ENCODE data around the gene LAMB4. TPM values are rescaled to one million over a fixed set of nuclear protein-coding genes. Genes with fewer than 3 reads are reported as not detected.

Gene LAMB4
- total RNA-seq, 2 donors from 2014 or later, result 0.26 to 2.0 TPM

DNA sequence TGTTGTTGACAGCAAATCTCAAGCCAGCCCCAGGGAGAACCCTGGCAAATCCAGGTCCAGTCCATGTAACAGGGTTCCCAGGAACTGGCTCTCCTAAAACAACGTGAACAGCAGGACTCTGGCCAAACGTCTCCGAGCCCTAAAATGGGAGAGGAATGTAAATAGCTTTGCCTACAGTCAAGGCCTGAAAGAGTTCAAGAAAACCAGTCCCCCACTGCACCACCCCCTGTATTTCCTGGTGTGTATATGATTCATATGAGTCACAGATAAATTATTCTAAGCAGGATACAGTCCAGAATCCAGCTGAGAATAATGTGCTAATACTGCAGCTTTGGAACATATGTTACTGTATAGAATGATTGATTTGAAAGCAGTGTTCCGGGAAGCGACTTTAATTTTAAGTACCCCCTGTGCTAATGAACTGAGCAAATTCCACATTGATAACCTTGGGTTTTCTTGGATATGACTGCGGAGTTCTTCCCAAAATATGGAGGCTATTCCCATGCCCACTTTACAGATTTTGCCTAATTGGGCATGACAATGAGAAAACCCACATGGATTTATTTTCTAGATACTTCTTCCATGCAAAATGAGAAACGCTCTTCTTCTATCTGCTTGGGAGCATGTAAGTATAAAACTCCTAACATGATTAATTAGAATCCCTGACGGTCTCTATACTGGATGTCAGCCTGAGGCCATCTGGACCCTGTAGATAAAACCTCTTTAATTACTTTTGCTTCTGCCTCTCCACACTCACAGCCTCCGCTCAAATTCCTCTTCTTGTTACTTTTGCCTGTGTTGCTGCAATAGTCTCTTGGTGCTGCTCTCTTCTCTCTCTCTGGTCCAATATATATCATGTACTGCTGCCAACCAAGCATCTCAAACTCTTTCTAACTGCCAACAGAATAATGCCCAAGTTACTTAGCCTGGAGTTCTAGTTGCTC, 50.2 kb downstream of the LAMB4 start:
- WGBS, 2 donors, result 78 to 82% methylated on average over 9 of the region's 9 CpGs
- TF ChIP-seq, protein P1, sequence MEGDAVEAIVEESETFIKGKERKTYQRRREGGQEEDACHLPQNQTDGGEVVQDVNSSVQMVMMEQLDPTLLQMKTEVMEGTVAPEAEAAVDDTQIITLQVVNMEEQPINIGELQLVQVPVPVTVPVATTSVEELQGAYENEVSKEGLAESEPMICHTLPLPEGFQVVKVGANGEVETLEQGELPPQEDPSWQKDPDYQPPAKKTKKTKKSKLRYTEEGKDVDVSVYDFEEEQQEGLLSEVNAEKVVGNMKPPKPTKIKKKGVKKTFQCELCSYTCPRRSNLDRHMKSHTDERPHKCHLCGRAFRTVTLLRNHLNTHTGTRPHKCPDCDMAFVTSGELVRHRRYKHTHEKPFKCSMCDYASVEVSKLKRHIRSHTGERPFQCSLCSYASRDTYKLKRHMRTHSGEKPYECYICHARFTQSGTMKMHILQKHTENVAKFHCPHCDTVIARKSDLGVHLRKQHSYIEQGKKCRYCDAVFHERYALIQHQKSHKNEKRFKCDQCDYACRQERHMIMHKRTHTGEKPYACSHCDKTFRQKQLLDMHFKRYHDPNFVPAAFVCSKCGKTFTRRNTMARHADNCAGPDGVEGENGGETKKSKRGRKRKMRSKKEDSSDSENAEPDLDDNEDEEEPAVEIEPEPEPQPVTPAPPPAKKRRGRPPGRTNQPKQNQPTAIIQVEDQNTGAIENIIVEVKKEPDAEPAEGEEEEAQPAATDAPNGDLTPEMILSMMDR (IDR thresholded peaks at IDR 0.05), result no peak
- TF ChIP-seq POLR2A (IDR thresholded peaks at IDR 0.05), result no peak
- H3K36me3 ChIP-seq (replicated peaks in 1 of 2; ENCODE audit: insufficient read depth in 1 of 2, low read depth in 2 of 2), result no peaks in the 10 kb centered on the region
- ATAC-seq, result no peak
- H3K9me3 ChIP-seq, result no peaks in the 10 kb centered on the region
- intact Hi-C loops (cut with DNase I), result no loop called here
- no peaks in the 10 kb centered on the region for H3K27me3 ChIP-seq
- no peak overlapping the region for H3K27ac ChIP-seq
- no peak overlapping the region for H3K4me3 ChIP-seq
- H3K4me1 ChIP-seq, result no peaks in the 10 kb centered on the region
- no peak for DNase-seq

DNA sequence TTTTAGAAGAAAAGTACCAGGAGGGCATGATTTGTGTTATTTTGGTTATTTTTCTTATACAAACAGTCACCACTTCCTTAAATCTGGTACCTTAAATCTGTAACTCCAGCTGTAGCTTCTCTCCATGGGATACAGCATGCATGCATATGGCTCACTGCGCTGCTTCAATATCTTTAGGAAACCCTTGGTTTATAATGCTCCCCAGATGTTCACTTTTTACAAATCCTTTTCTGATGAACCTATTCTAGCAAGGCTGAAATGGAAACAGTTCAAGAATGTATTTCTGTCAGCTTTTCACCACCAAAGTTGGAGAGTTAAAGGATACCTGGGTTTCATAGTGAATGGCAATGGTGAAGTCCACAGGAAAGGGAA, 50.9 kb downstream of the LAMB4 start:
- no peaks in the 10 kb centered on the region for H3K9me3 ChIP-seq
- intact Hi-C loops (cut with DNase I), result no loop called here
- no peaks in the 10 kb centered on the region for H3K27me3 ChIP-seq
- no peak overlapping the region for H3K4me3 ChIP-seq
- H3K27ac ChIP-seq, result no peak overlapping the region
- no peaks in the 10 kb centered on the region for H3K36me3 ChIP-seq (replicated peaks in 1 of 2; ENCODE audit: insufficient read depth in 1 of 2, low read depth in 2 of 2)
- DNase-seq, result no peak
- WGBS, 2 donors, result 84 to 95% methylated on average over 1 of the region's 1 CpG
- no peak for TF ChIP-seq POLR2A (IDR thresholded peaks at IDR 0.05)
- TF ChIP-seq, protein P1 (IDR thresholded peaks at IDR 0.05), result no peak
- no peak for ATAC-seq
- H3K4me1 ChIP-seq, result no peaks in the 10 kb centered on the region

DNA sequence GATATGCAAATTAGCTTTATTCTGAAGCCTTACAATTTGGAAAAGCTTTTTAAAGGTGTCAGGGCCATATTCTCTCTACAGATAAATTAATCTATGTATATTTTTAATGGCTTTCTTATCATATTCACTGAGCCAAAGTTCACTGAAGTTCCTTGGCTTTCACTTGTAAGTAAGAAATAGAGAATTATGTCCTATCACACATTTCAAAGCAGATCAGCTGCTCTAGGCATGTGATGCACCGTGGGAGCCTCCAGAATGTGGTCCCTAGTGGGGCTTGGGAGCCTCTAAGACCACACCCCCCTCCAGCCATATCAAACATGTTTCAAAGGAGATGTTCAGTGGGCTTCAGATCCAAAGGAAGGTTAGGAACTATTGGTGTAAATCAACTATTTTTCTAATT, 51.5 kb downstream of the LAMB4 start:
- Histone ChIP-seq H3K4me1 (no peaks in the 10 kb centered on the region), H3K9me3 (no peaks in the 10 kb centered on the region), H3K27ac (no peak overlapping the region), H3K4me3 (no peak overlapping the region), H3K27me3 (no peaks in the 10 kb centered on the region), H3K36me3 (replicated peaks in 1 of 2; ENCODE audit: insufficient read depth in 1 of 2, low read depth in 2 of 2) (no peaks in the 10 kb centered on the region)
- TF ChIP-seq, protein P1 (IDR thresholded peaks at IDR 0.05), result no peak
- no peak for ATAC-seq
- WGBS, 2 donors, result 57 to 63% methylated on average over 1 of the region's 1 CpG
- intact Hi-C loops (cut with DNase I), result no loop called here
- DNase-seq, result no peak

DNA sequence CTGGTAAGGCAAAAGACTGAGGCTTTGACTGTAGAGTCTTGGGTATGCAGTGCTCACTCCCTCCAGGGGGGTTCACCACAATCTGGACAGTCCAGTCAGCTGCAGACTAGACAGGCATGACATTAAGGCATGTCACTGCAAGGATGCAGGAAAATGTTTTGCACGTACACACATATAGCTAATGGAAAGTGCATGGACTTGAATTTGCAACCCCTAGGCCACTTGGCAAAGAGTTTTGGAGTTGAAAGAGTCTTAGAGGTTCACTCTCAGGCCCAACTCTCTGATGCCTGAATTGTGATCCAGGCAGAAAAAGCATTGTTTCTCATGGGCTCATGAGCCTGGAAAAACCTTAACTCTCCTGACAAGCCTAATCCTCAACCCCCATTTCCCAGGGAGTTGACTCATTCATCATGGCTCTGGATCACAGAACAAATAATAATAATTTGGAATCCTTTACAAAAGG, 51.9 kb downstream of the LAMB4 start:
- H3K36me3 ChIP-seq (replicated peaks in 1 of 2; ENCODE audit: insufficient read depth in 1 of 2, low read depth in 2 of 2), result no peaks in the 10 kb centered on the region
- ATAC-seq, result no peak
- TF ChIP-seq, protein P1 (IDR thresholded peaks at IDR 0.05), result no peak
- no peak for TF ChIP-seq POLR2A (IDR thresholded peaks at IDR 0.05)
- no peak overlapping the region for H3K27ac ChIP-seq
- H3K9me3 ChIP-seq, result no peaks in the 10 kb centered on the region
- no peaks in the 10 kb centered on the region for H3K4me1 ChIP-seq
- no peaks in the 10 kb centered on the region for H3K27me3 ChIP-seq
- no peak for DNase-seq
- no peak overlapping the region for H3K4me3 ChIP-seq
- intact Hi-C loops (cut with DNase I), result no loop called here
- 100% methylated on average over 1 of the region's 1 CpG; no CpG with 5 or more reads in 1 of the 2 donors for WGBS, 2 donors

DNA sequence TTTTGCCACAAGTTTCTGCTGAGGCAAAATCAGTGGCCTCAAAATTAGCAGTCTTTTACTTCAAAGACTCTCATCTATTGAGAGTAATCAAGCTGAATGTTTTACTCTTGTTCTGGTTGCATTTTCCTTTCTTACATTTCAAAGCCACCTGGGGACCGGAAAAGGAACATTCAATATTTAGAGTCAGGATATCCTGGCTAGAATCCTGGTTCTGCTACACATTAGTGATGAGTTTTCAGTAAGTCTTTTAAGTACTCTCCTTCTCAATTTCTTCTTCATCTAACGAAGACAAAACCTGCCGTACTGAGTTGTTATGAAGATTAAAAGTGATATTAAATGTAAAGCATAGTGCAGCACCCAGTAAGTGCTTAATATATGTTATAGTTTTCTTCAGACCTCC, 52.5 kb downstream of the LAMB4 start:
- no peaks in the 10 kb centered on the region for H3K9me3 ChIP-seq
- TF ChIP-seq, protein P1 (IDR thresholded peaks at IDR 0.05), result no peak
- TF ChIP-seq POLR2A (IDR thresholded peaks at IDR 0.05), result no peak
- DNase-seq, result no peak
- H3K36me3 ChIP-seq (replicated peaks in 1 of 2; ENCODE audit: insufficient read depth in 1 of 2, low read depth in 2 of 2), result no peaks in the 10 kb centered on the region
- ATAC-seq, result no peak
- intact Hi-C loops (cut with DNase I), result no loop called here
- WGBS, 2 donors, result 84% methylated on average over 3 of the region's 3 CpGs
- H3K27ac ChIP-seq, result no peak overlapping the region
- H3K4me1 ChIP-seq, result no peaks in the 10 kb centered on the region
- H3K27me3 ChIP-seq, result no peaks in the 10 kb centered on the region
- H3K4me3 ChIP-seq, result no peak overlapping the region

Data from body of pancreas (tissue), 4 donors.